Epithelial cell of proximal tubule (primary cell): ENCODE measurements around the gene MRM3. TPM values are rescaled to one million over a fixed set of nuclear protein-coding genes. Genes with fewer than 3 reads are reported as not detected.
"Not testable (repeated sequence)": the region's sequence is repeated elsewhere in the genome, so short reads cannot be mapped to it uniquely, and the experiment has no call there.

ENCODE experiments used
- DNase-seq: peaks from one replicate; pipeline ENCODE4 v3.0.0-alpha.2; 2011; ENCODE audit warnings: low read depth
- H3K4me3 ChIP-seq: 2 replicates; pipeline ENCODE4 v1.5.1; 2011; ENCODE audit warnings: low read depth, mild to moderate bottlenecking, low read length
- CTCF ChIP-seq: conservative IDR thresholded peaks from 2 replicates; pipeline ENCODE4 v1.5.1; 2012; ENCODE audit warnings: low read depth, mild to moderate bottlenecking, low read length
- total RNA-seq: library from RNA; depleted of rRNA; stranded (reverse); fragments of >200 nt; gene quantifications from 2 replicates; pipeline ENCODE4 v1.2.3, GENCODE V29; 2015

MRM3 gene
- total RNA-seq, 1 donor from 2014 or later, result 18.5 TPM

- H3K4me3 ChIP-seq, result no peak overlapping the region
- no peak for DNase-seq
- TF ChIP-seq CTCF, result no peak
Observed at GRCh38 chr17:830950-831349, 48.8 kb downstream of the MRM3 start.

GRCh38 chr17:834136-834535 is 52.0 kb downstream of the MRM3 start:
- no peak for DNase-seq
- H3K4me3 ChIP-seq, result no peak overlapping the region
- no peak for TF ChIP-seq CTCF

DNA sequence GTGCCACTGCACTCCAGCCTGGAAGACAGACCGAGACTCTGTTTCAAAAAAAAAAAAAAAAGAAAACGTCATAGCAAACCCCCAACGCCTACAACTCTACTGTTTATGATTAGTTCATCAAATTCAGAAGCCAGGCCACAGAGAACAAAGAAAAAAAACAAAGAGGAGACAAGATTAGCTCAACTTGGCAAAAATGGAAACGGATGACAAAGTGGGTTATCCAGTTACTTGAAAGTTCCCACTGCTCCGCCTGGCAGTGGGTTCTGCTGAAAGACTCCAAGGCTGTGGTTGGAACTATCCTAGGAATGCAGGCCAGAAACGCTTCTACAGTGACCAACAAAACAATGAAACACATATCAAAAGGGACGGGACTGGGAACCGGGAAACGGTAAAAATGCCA is 53.1 kb downstream of the MRM3 start:
- peak; percentile 61 for DNase-seq
- no peak overlapping the region for H3K4me3 ChIP-seq
- TF ChIP-seq CTCF, result no peak

- not testable (repeated sequence) for H3K4me3 ChIP-seq, DNase-seq
Observed at GRCh38 chr17:835721-836120, 53.6 kb downstream of the MRM3 start.

DNA sequence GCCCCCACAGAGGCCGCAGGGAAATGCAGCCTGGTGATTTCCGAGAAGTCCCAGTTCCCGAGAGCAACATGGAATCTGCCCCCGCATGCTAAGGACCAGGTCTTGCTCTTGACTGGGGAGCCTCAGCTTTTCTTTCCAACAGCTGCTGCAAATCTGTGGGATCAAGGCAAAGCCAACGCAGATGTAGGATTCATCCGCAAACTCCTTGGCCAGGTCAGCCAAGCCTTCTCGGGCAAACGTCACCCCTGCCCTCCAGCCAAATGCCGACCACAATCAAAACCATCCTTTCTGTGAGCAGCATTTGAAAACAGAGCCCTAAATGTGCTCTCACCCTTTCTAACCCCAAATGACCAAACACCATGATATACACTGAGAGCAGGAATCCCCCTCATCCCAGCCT is 54.0 kb downstream of the MRM3 start:
- no peak for TF ChIP-seq CTCF
- no peak for DNase-seq
- no peak overlapping the region for H3K4me3 ChIP-seq

DNA sequence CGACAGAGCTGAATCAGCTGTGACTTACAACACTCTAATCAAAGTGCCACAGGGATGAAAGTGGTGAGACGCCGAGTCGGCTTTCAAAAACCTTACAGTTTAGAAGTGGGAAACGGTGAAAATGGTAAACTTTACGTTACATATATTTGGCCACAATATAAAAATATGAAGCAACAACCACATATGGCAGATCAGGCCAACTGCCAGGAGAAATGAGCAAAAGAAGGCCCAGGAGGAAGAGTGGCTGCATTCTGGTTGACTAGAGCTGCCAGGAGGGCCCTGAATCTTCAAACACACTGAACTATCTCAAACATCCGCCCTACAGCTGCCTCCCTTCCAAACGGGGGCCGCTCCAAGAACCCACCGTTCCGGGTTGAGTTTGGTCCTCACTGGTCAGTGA is 56.3 kb downstream of the MRM3 start:
- TF ChIP-seq CTCF, result no peak
- no peak overlapping the region for H3K4me3 ChIP-seq
- no peak for DNase-seq

- DNase-seq, result no peak
- TF ChIP-seq CTCF, result no peak
Observed at GRCh38 chr17:841313-841712, 59.2 kb downstream of the MRM3 start.

More at GRCh38 chr17:841313-841712, 59.2 kb downstream of the MRM3 start:
- no peak overlapping the region for H3K4me3 ChIP-seq

Other genes with a start within 250 kb of the MRM3 start
- 17.4 and 18.4 TPM in 2 replicates for gene VPS53, start 67.5 kb upstream of the MRM3 start, total RNA-seq
- gene TLCD3A, start 49.8 kb upstream of the MRM3 start, total RNA-seq, result 35.6 and 46.0 TPM in 2 replicates
- 19.0 and 40.9 TPM in 2 replicates for gene GEMIN4, start 30.1 kb upstream of the MRM3 start, total RNA-seq
- gene GLOD4, start 73 bp upstream of the MRM3 start, total RNA-seq, result 46.7 and 62.2 TPM in 2 replicates
- 31.1 and 36.8 TPM in 2 replicates for gene NXN, start 197.4 kb downstream of the MRM3 start, total RNA-seq
- gene TIMM22, start 214.8 kb downstream of the MRM3 start, total RNA-seq, result 18.7 and 21.8 TPM in 2 replicates